OCI-LY7 (cell line): Measurements from ENCODE around the gene METTL8. TPM values are rescaled to one million over a fixed set of nuclear protein-coding genes. Genes with fewer than 3 reads are reported as not detected.
"Not testable (repeated sequence)": the region's sequence is repeated elsewhere in the genome, so short reads cannot be mapped to it uniquely, and the experiment has no call there.

Experiments used
- BruUV-seq: library from RNA; stranded (reverse); fragments of 400-500 nt; replicated peaks from 2 replicates; lab custom pipeline; 2021; lab: Mats Ljungman, UMichigan
- CTCF ChIA-PET: fragments of 300-600 bp; sonication (Branson Sonifier 250); formaldehyde crosslinking; loops from one replicate; lab custom pipeline; 2022; ENCODE audit warnings: antibody characterized with exemption; ENCODE audit not compliant: unreplicated experiment; lab: Charles Lee
- POLR2A ChIA-PET: fragments of 300-600 bp; sonication (Branson Sonifier 250); formaldehyde crosslinking; loops from one replicate; lab custom pipeline; 2022; ENCODE audit warnings: antibody characterized with exemption; lab: Charles Lee
- DNase-seq: peaks from one replicate; pipeline ENCODE4 v3.0.0-alpha.2; 2015; ENCODE audit warnings: low spot score
- H2AFZ ChIP-seq: fragments of 200-600 bp; sonication (generic), shearing (Covaris generic); 2 replicates; pipeline ENCODE4 v1.6.1; 2014; ENCODE audit warnings: mild to moderate bottlenecking, antibody characterized with exemption, low read length, moderate library complexity
- H3K27ac ChIP-seq: fragments of 200-600 bp; sonication (generic); 2 replicates; pipeline ENCODE4 v1.5.1; 2014; ENCODE audit warnings: mixed run types, low read depth, mild to moderate bottlenecking, moderate library complexity, low read length, inconsistent platforms; ENCODE audit not compliant: poor library complexity, severe bottlenecking
- H3K36me3 ChIP-seq: fragments of 200-600 bp; sonication (generic); 2 replicates; pipeline ENCODE4 v1.6.1; 2014; ENCODE audit warnings: mild to moderate bottlenecking, antibody characterized with exemption, low read length, moderate library complexity, mixed read lengths; ENCODE audit not compliant: insufficient read depth
- H3K4me1 ChIP-seq: fragments of 200-600 bp; sonication (generic); 2 replicates; pipeline ENCODE4 v1.5.1; 2014; ENCODE audit warnings: mild to moderate bottlenecking, low read length; ENCODE audit not compliant: insufficient read depth, poor library complexity, severe bottlenecking
- H3K4me2 ChIP-seq: fragments of 200-600 bp; sonication (generic); 2 replicates; pipeline ENCODE4 v1.6.1; 2014; ENCODE audit warnings: mild to moderate bottlenecking, low read length
- H3K4me3 ChIP-seq: fragments of 200-600 bp; sonication (generic); 2 replicates; pipeline ENCODE4 v1.5.1; 2014; ENCODE audit warnings: mild to moderate bottlenecking, low read depth, low read length; ENCODE audit not compliant: poor library complexity, severe bottlenecking
- H3K79me2 ChIP-seq: fragments of 200-600 bp; sonication (generic); 2 replicates; pipeline ENCODE4 v1.6.1; 2016; ENCODE audit warnings: low read depth, mild to moderate bottlenecking, low read length, moderate library complexity, mixed read lengths; ENCODE audit not compliant: insufficient read depth
- H3K9me2 ChIP-seq: fragments of 200-600 bp; sonication (generic); 2 replicates; pipeline ENCODE4 v1.6.1; 2016; ENCODE audit warnings: mild to moderate bottlenecking, low read length, mixed read lengths; ENCODE audit not compliant: insufficient read depth
- H3K9me3 ChIP-seq: fragments of 200-600 bp; sonication (generic); 2 replicates; pipeline ENCODE4 v1.6.1; 2014; ENCODE audit warnings: mild to moderate bottlenecking, mixed run types, low read length, mixed read lengths
- H4K20me1 ChIP-seq: fragments of 200-600 bp; sonication (generic); 2 replicates; pipeline ENCODE4 v1.6.1; 2014; ENCODE audit warnings: mild to moderate bottlenecking, antibody characterized with exemption, low read length, moderate library complexity, mixed read lengths; ENCODE audit not compliant: insufficient read depth
- CTCF ChIP-seq: fragments of 200-600 bp; sonication (generic); conservative IDR thresholded peaks from 2 replicates; pipeline ENCODE4 v1.5.1; 2014; ENCODE audit warnings: mild to moderate bottlenecking, antibody characterized with exemption, low read length, moderate library complexity, mixed read lengths
- EZH2phosphoT487 ChIP-seq: fragments of 200-600 bp; sonication (generic); IDR thresholded peaks from 2 replicates; pipeline ENCODE4 v1.6.1; 2018; ENCODE audit warnings: low read depth, borderline replicate concordance, mild to moderate bottlenecking, mixed run types, antibody characterized with exemption, low read length, moderate library complexity, mixed read lengths
- intact Hi-C: fragments of 100-400 bp; cut with micrococcal nuclease; formaldehyde crosslinking; loops from one replicate; pipeline ENCODE4 v1.10.0; 2022; ENCODE audit not compliant: unreplicated experiment
- total RNA-seq, 2 experiments: library from RNA; depleted of rRNA in 1 of 2; stranded (reverse); fragments of >200 nt in 1 of 2; shearing (Covaris generic) in 1 of 2; gene quantifications; 2 replicates each; pipeline ENCODE4 v1.2.3, GENCODE V29; 2014 to 2022

METTL8 gene
- total RNA-seq, 2 experiments from 2014 or later, result 11.8 to 33.0 TPM

GRCh38 chr2:171316220-171316619 is 117.6 kb downstream of the METTL8 start:
- POLR2A ChIA-PET, result interaction anchor here (0.6 to 13.7 kb wide), 17 partner anchors 8 to 1712 kb away, joined by 3 to 266 read pairs (median 5); no protein-coding TSS in a partner anchor
- CTCF ChIA-PET, result interaction anchor here (0.8 to 1.1 kb wide), 3 partner anchors 10 to 15 kb away, joined by 3 to 5 read pairs (median 4); no protein-coding TSS in a partner anchor
- Histone ChIP-seq H3K4me3 (peak overlapping the region; percentile 4), H3K27ac (peak overlapping the region; percentile 100), H2AFZ (peak overlapping the region; percentile 33; the same call in 1 of the 2 replicates), H3K4me1 (peaks cover 74% of the 10 kb centered on the region), H3K36me3 (peaks cover 19% of the 10 kb centered on the region), H3K9me3 (peaks cover 16% of the 10 kb centered on the region), H3K79me2 (no peaks in the 10 kb centered on the region), H3K9me2 (no peaks in the 10 kb centered on the region), H4K20me1 (no peaks in the 10 kb centered on the region), H3K4me2 (peak overlapping the region; percentile 74)
- TF ChIP-seq EZH2phosphoT487 (no peak), CTCF (no peak)
- BruUV-seq, result no TSS peak
- intact Hi-C loops, result loop anchor here (2.0 kb wide), 3 partner anchors 105 to 343 kb away; partner anchors contain the start of gene DCAF17
- no peak for DNase-seq

GRCh38 chr2:171315781-171316180 is 118.0 kb downstream of the METTL8 start:
- Histone ChIP-seq H3K36me3 (peaks cover 22% of the 10 kb centered on the region), H3K4me1 (peaks cover 70% of the 10 kb centered on the region), H3K79me2 (no peaks in the 10 kb centered on the region), H3K4me2 (peak overlapping the region; percentile 74), H2AFZ (peak overlapping the region; percentile 33; the same call in 1 of the 2 replicates), H3K9me2 (no peaks in the 10 kb centered on the region), H4K20me1 (no peaks in the 10 kb centered on the region), H3K9me3 (peaks cover 20% of the 10 kb centered on the region), H3K4me3 (no peak overlapping the region), H3K27ac (peak overlapping the region; percentile 100)
- ChIA-PET CTCF (interaction anchor here (0.8 to 1.1 kb wide), 3 partner anchors 10 to 14 kb away, joined by 3 to 5 read pairs (median 4); no protein-coding TSS in a partner anchor), POLR2A (interaction anchor here (0.6 to 13.7 kb wide), 14 partner anchors 8 to 1712 kb away, joined by 3 to 266 read pairs (median 4); no protein-coding TSS in a partner anchor)
- DNase-seq, result no peak
- no peak for TF ChIP-seq CTCF
- BruUV-seq, result no TSS peak
- intact Hi-C loops, result loop anchor here (2.0 kb wide), 3 partner anchors 105 to 343 kb away; partner anchors contain the start of gene DCAF17

- H3K79me2 ChIP-seq, H3K27ac ChIP-seq, DNase-seq, H3K9me2 ChIP-seq, H2AFZ ChIP-seq, H3K4me3 ChIP-seq, intact Hi-C loops, H3K4me2 ChIP-seq, CTCF ChIA-PET, POLR2A ChIA-PET, BruUV-seq, H4K20me1 ChIP-seq: not testable (repeated sequence)
- H3K36me3 ChIP-seq, result peaks cover 36% of the 10 kb centered on the region
- peaks cover 37% of the 10 kb centered on the region for H3K9me3 ChIP-seq
- H3K4me1 ChIP-seq, result peaks cover 61% of the 10 kb centered on the region
Measured at GRCh38 chr2:171312182-171312581, 121.6 kb downstream of the METTL8 start.

GRCh38 chr2:171311589-171311988 is 122.2 kb downstream of the METTL8 start:
- H2AFZ ChIP-seq, H3K27ac ChIP-seq, H3K79me2 ChIP-seq, POLR2A ChIA-PET, BruUV-seq, H3K9me2 ChIP-seq, intact Hi-C loops, H4K20me1 ChIP-seq, CTCF ChIA-PET, H3K4me3 ChIP-seq, H3K4me2 ChIP-seq, DNase-seq: not testable (repeated sequence)
- Histone ChIP-seq H3K4me1 (peaks cover 61% of the 10 kb centered on the region), H3K9me3 (peaks cover 37% of the 10 kb centered on the region), H3K36me3 (peaks cover 36% of the 10 kb centered on the region)
